Right atrium auricular region (tissue), 2 donors: ENCODE measurements around the gene TTC34. TPM values are rescaled to one million over a fixed set of nuclear protein-coding genes. Genes with fewer than 3 reads are reported as not detected.

Experiments
- DNase-seq: peaks from one replicate; pipeline ENCODE4 v3.0.0-alpha.2; 2019; ENCODE audit warnings: low spot score
- H3K27ac ChIP-seq, 2 donors: fragments of 200-600 bp; sonication (generic); 1 replicate in 1 of 2; 2 replicates in 1 of 2; pipeline ENCODE4 v1.5.1; 2016 to 2019
- H3K27me3 ChIP-seq, 2 donors: fragments of 200-600 bp; sonication (generic); one replicate each; pipeline versions ENCODE4 v1.5.1 to v1.6.0; 2017 to 2019
- H3K36me3 ChIP-seq: fragments of 200-600 bp; sonication (generic); one replicate; pipeline ENCODE4 v1.5.1; 2016
- H3K4me1 ChIP-seq, 2 donors: fragments of 200-600 bp; sonication (generic); one replicate each; pipeline versions ENCODE4 v1.5.1 to v1.6.0; 2017 to 2019
- H3K4me3 ChIP-seq, 2 donors: fragments of 200-600 bp; sonication (generic); 1 replicate in 1 of 2; 2 replicates in 1 of 2; pipeline ENCODE4 v1.5.1; 2017 to 2019; ENCODE audit warnings: mild to moderate bottlenecking in 1 of 2, moderate library complexity in 1 of 2
- H3K9me3 ChIP-seq, 2 donors: fragments of 200-600 bp; sonication (generic); one replicate each; pipeline ENCODE4 v1.5.1; 2019
- total RNA-seq, 2 donors: library from RNA; depleted of rRNA; stranded (reverse); fragments of >200 nt; gene quantifications; one replicate each; pipeline ENCODE4 v1.1.0, GENCODE V29; 2016
- TF ChIP-seq, protein P1 (sequence below), 2 donors: fragments of 200-600 bp; sonication (generic); IDR thresholded peaks; one replicate each; pipeline ENCODE4 v1.5.1; 2019; ENCODE audit warnings: antibody characterized with exemption in 2 of 2

The TTC34 gene
- total RNA-seq, 2 donors from 2014 or later, result 0.08 to 0.11 TPM

DNA sequence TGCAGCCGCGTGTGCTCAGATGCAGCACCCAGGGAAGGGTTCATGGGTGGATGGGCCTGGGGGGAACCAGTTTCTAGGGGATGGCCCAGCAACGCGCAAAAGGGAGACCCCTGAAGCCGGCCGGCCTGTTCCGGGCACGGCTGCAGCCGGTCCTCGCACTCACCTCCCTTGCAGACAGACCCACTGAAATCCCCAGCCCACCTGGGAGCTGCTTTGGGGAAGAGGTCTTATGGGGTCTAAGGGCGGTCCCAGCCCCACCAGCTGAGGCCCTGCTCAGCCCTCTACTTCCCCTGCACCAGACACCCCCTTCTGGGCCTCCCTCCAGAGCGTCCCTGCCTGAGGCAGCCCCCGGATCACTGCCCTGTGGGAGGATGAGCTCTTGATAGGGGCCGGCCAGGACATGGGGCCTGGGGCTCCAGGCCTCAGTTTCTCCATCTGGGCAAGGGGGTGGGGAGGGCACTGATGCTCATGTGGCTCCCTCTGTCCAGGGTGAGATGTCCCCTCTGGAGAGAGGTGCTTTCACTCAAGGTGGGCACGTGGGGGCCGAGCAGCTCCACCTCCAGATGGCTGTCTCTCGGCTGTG lies 20.0 kb upstream of the TTC34 start:
- no peak overlapping the region for H3K4me3 ChIP-seq
- TF ChIP-seq, protein P1, sequence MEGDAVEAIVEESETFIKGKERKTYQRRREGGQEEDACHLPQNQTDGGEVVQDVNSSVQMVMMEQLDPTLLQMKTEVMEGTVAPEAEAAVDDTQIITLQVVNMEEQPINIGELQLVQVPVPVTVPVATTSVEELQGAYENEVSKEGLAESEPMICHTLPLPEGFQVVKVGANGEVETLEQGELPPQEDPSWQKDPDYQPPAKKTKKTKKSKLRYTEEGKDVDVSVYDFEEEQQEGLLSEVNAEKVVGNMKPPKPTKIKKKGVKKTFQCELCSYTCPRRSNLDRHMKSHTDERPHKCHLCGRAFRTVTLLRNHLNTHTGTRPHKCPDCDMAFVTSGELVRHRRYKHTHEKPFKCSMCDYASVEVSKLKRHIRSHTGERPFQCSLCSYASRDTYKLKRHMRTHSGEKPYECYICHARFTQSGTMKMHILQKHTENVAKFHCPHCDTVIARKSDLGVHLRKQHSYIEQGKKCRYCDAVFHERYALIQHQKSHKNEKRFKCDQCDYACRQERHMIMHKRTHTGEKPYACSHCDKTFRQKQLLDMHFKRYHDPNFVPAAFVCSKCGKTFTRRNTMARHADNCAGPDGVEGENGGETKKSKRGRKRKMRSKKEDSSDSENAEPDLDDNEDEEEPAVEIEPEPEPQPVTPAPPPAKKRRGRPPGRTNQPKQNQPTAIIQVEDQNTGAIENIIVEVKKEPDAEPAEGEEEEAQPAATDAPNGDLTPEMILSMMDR (IDR thresholded peaks at IDR 0.05), result no peak
- H3K27me3 ChIP-seq, result no peaks in the 10 kb centered on the region
- H3K9me3 ChIP-seq, result no peaks in the 10 kb centered on the region
- no peaks in the 10 kb centered on the region for H3K36me3 ChIP-seq
- no peak overlapping the region for H3K27ac ChIP-seq
- DNase-seq, result no peak
- H3K4me1 ChIP-seq, result no peaks in the 10 kb centered on the region

DNA sequence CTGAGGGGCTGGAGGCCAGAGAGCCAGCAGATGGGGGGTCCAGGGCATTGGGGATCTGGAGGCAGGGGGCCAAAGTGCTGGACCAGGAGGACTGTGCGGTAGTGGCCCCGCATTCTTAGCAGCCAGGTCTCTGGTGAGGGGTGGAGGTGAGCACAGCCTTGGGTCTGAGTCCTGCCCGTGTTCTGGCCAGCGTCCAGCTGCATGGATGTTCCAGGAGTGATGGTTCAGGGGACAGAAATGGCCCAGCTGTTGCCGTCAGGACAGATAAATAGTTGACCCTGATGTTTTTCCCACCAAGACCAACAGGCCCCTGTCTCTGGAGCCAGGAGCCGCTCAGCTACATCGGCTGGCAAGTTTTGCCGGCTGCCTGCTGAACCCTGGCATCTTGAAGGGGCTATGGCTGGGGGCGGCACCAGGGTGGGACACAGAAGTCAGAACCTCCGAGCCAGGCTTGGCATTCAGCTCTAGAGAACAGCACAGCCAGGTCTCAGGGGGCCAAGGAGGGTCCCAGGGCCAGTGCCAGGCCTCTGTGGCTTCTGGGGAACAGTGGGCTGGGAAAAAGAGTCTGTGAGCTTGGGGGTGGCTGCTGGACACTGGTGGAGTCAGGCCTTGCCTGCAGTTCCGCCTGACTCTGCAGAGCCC lies 19.4 kb upstream of the TTC34 start:
- H3K27me3 ChIP-seq, result no peaks in the 10 kb centered on the region
- no peak for DNase-seq
- no peak overlapping the region for H3K4me3 ChIP-seq
- no peaks in the 10 kb centered on the region for H3K9me3 ChIP-seq
- TF ChIP-seq, protein P1 (IDR thresholded peaks at IDR 0.05), result no peak
- H3K4me1 ChIP-seq, result no peaks in the 10 kb centered on the region
- H3K36me3 ChIP-seq, result no peaks in the 10 kb centered on the region
- H3K27ac ChIP-seq, result no peak overlapping the region

DNA sequence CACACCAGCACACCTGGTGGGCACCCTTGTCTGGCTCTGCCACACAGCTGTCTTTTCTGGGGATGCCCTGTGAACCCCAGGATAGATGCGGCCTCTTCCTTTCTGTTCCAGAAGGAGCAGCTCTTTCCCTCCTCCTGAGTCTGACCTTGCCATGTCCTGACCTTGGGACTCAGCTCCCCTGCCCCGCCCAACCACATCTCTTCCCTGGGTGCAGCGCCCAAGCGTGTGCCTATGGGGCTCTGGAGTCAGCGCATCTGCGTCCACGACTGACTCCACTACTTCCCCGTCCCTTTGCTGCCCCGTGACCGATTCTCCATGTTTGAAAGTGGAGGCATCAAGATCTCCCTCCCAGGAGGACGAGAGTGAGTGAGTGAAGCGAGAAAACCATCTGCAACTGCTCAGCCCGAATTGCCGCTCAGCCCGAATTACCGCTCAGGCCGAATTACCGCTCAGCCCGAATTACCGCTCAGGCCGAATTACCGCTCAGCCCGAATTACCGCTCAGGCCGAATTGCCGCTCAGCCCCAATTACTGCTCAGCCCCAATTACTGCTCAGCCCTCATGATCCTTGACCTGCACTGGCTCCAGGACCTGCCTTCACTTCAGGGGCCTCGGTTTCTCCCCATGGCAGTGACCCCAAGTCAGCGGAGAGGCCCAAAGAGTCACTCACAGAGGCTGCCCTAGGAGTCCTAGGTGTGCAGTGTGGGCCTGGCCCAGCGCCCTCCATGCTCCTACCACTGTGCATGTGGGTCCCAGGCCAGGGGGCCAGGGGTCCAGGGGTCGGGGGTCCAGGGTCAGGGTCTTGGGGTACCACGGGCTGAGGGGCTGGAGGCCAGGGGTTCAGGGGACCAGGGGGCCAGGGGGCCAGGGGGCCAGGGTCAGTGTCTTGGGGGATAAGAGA lies 18.6 kb upstream of the TTC34 start:
- no peak overlapping the region for H3K4me3 ChIP-seq
- H3K27me3 ChIP-seq, result no peaks in the 10 kb centered on the region
- DNase-seq, result no peak
- no peaks in the 10 kb centered on the region for H3K4me1 ChIP-seq
- no peaks in the 10 kb centered on the region for H3K36me3 ChIP-seq
- no peaks in the 10 kb centered on the region for H3K9me3 ChIP-seq
- TF ChIP-seq, protein P1 (IDR thresholded peaks at IDR 0.05), result no peak
- H3K27ac ChIP-seq, result no peak overlapping the region

DNA sequence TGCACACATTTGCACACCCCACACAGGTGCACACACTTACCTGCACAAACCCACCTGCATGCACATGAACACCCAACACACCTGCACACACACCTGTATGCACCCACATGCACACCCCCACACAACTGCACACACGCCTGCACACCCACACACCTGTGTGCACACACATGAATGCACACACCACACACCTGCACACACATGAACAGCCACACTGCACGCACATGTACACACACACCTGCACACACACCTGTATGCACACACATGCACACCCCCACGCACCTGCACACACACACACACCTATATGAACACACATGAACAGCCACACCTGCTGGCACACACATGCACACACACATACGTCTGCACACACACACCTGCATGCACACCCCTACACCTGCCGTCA lies 17.9 kb upstream of the TTC34 start:
- Histone ChIP-seq H3K27me3 (no peaks in the 10 kb centered on the region), H3K36me3 (no peaks in the 10 kb centered on the region), H3K4me3 (no peak overlapping the region), H3K27ac (no peak overlapping the region), H3K4me1 (no peaks in the 10 kb centered on the region), H3K9me3 (no peaks in the 10 kb centered on the region)
- TF ChIP-seq, protein P1 (IDR thresholded peaks at IDR 0.05), result no peak
- DNase-seq, result no peak

DNA sequence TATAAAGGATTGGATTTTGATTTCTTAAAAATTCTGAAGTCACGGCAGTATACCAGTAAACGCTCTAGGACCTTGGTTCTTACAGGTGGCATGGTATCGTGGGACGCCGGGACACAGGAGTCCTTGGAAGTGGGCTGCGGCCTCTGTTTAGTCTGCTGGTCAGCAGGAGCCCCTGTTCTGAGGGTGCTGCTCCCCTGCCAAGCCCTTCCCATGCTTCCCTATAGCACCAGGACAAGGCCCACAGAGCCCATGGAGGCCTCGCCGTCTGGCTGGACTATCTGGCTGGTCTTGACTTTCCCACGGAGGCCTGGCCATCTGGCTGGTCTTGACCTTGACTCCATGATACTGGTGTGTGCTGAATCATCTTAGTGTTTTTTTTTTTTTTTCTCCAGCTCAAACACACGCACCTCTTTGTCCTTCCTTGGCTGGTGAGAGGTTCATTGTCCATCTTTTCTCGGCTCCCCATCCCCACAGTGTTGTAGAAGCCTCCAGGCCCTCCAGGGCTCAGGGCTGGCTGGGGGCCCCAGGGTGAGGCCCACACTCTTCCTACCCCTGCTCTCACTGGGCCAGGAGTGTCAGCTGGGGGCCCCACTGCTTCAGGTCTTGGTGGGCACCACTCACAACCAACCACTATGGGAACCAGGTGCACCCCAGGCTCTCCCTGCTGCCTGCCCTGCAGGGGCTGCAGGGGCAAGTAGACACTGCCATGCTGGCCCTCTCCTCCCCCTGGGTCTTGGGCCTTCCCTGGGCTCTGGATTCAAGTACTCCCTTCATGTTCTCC lies 16.5 kb upstream of the TTC34 start:
- no peak overlapping the region for H3K27ac ChIP-seq
- DNase-seq, result no peak
- no peaks in the 10 kb centered on the region for H3K9me3 ChIP-seq
- H3K4me3 ChIP-seq, result no peak overlapping the region
- H3K27me3 ChIP-seq, result no peaks in the 10 kb centered on the region
- TF ChIP-seq, protein P1 (IDR thresholded peaks at IDR 0.05), result no peak
- no peaks in the 10 kb centered on the region for H3K4me1 ChIP-seq
- no peaks in the 10 kb centered on the region for H3K36me3 ChIP-seq
